NOMO-1 (cell line): ENCODE data around the gene SEMA4A.
A peak's percentile ranks its signal among the peaks of the same experiment; 100 is the strongest.

Experiments
- DNase-seq, 2 experiments: peaks; one replicate each; lab custom pipeline; 2025; ENCODE audit not compliant: unreplicated experiment in 2 of 2; lab: John Stamatoyannopoulos, UW

Gene SEMA4A

DNA sequence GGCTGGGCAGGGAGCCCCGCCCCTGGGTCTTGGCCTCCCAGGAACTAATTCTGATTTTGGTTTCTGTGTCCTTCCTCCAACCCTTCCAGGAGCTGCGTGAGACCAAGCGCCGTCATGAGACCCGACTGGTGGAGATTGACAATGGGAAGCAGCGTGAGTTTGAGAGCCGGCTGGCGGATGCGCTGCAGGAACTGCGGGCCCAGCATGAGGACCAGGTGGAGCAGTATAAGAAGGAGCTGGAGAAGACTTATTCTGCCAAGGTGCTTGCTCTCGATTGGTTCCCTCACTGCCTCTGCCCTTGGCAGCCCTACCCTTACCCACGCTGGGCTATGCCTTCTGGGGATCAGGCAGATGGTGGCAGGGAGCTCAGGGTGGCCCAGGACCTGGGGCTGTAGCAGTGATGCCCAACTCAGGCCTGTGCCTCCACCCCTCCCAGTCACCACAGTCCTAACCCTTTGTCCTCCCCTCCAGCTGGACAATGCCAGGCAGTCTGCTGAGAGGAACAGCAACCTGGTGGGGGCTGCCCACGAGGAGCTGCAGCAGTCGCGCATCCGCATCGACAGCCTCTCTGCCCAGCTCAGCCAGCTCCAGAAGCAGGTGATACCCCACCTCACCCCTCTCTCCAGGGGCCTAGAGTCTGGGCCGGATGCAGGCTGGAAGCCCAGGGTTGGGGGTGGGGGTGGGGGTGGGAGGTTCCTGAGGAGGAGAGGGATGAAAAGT lies 18.5 kb upstream of the SEMA4A start:
- DNase-seq, result no peak

DNA sequence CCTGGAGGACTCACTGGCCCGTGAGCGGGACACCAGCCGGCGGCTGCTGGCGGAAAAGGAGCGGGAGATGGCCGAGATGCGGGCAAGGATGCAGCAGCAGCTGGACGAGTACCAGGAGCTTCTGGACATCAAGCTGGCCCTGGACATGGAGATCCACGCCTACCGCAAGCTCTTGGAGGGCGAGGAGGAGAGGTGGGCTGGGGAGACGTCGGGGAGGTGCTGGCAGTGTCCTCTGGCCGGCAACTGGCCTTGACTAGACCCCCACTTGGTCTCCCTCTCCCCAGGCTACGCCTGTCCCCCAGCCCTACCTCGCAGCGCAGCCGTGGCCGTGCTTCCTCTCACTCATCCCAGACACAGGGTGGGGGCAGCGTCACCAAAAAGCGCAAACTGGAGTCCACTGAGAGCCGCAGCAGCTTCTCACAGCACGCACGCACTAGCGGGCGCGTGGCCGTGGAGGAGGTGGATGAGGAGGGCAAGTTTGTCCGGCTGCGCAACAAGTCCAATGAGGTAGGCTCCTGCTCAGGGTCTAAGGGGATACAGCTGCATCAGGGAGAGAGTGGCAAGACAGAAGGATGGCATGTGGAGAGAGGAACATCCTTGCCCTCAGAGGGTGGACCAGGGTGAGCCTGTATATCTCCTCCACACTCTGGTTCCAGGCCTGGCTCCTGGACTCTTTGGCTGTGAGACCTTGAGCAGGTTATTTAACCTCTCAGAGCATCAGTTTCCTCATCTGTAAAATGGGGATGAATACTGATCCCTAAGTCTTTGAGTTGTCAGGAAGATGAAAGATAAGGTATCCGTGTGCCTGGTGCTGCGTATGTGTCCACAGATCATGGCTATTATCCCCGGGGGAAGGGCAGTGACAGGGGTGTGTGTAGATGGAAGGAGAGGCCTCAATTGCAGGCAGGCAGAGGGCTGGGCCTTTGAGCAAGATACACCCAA lies 17.2 kb upstream of the SEMA4A start:
- DNase-seq, result no peak

DNA sequence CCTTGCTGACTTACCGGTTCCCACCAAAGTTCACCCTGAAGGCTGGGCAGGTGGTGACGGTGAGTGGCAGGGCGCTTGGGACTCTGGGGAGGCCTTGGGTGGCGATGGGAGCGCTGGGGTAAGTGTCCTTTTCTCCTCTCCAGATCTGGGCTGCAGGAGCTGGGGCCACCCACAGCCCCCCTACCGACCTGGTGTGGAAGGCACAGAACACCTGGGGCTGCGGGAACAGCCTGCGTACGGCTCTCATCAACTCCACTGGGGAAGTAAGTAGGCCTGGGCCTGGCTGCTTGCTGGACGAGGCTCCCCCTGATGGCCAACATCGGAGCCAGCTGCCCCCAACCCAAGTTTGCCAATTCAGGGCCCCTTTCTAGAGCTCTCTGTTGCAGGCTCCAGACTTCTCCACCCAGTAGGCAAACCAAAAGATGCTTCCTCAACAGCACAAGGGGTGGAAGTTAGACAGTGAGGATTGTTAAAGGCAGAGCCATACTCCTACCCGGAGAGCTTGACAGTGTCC lies 16.4 kb upstream of the SEMA4A start:
- DNase-seq, result no peak

DNA sequence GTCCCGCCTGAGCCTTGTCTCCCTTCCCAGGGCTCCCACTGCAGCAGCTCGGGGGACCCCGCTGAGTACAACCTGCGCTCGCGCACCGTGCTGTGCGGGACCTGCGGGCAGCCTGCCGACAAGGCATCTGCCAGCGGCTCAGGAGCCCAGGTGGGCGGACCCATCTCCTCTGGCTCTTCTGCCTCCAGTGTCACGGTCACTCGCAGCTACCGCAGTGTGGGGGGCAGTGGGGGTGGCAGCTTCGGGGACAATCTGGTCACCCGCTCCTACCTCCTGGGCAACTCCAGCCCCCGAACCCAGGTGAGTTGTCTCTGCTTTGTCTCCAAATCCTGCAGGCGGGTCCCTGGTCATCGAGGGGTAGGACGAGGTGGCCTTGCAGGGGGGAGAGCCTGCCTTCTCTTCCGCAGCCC lies 14.9 kb upstream of the SEMA4A start:
- no peak for DNase-seq

DNA sequence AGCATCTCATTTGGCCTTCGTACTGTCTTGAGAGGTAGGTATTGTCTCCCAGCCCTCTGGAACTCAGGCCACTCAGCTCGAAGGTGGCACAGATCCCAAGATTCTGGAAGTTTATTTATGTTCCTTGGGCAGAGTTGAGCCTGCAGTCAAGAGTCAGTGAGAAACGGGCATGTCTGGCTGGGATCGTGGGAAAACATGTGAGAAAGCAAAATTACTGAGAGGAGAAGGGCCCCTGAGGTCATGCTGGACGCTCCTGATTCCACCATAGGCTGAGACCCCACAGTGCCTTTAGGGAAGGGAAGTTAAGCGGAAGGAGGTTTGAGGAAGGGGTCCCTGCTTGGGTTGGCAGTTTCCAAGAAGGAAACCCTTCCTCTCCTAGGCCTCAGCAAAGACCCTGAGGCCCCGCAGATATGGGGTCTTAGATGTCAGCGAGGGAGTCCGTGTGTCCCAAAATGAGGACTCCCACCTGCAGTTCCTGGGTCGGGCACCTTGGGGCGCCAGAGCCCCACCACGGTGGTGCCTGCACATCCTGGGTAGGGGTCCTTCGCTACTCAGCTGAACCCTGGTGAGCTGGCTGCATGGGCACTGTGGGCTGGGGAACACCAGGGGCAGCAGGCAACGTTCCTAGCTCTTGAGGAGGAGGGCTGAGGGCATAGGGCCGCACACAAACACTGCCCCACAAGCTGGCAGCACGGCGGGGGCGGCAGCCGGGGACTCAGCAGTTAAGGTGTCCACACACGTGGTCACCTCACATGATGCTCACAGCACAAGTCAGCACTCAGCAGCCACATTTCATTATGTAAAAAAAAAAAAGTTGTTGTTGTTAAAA lies 12.3 kb upstream of the SEMA4A start:
- no peak for DNase-seq

DNA sequence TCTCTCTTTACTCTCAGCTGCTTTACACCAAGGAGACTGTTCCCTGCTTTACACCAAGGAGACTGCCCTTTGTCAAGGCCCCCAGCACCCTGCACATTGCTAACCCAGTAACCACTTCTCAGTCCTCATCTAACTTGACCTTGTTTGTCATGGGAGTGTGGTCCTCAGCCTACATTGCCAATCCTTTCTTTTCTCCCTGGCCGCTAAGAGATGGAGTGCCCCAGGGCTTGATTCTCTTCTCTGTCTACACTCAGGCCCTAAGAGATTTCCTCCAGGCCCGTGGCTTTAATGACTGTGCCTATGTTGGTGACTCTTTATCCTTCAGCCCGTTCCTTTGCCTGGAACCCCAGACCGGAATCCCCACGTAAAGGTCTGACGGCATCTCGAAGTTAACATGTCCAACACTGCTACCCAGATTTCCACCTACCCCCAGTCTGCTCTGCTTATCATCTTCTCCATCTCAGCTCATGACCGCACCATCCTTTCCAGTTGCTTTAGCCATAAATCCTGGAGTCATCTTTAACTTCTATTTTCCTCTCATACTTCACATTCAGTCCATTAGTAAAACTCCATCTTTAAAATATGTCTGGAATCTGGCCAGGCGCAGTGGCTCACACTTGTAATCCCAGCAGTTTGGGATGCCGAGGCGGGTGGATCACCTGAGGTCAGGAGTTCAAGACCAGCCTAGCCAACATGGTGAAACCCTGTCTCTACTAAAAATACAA lies 9.5 kb upstream of the SEMA4A start:
- no peak for DNase-seq

DNA sequence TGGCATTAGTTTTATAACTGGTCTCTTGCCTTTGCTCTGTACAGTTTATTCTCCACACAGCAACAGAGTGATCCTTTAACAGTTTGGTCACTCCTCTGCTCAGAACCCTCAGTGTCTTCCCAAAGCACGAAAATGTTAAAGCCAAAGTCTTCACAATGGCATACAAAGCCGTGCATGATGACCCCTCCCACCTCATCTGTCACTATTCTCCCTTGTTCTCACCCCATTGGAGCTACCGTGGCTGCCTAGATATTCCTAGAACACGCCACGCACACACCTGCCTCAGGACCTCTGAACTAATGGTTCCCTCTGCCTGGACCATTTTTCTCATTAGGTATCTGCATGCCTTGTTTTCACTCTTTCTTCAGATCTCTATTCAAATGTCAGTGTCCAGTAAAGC lies 8.6 kb upstream of the SEMA4A start:
- no peak for DNase-seq

DNA sequence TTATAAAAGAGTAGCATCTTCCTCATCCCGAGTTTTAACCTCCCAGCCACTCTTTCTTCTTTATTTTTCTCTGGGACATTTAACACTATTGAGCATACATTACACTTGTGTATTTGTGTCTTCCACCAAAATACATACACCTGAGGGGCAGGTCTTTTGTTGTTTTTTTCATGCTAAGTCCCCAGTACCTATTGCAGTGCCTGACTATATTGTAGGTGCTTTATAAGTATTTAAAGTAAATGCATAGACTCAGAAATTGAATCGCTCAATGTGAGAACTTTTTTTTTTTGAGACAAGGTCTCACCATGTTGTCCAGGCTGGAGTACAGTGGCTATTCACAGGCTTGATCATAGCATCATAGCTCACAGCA lies 7.8 kb upstream of the SEMA4A start:
- no peak for DNase-seq

DNA sequence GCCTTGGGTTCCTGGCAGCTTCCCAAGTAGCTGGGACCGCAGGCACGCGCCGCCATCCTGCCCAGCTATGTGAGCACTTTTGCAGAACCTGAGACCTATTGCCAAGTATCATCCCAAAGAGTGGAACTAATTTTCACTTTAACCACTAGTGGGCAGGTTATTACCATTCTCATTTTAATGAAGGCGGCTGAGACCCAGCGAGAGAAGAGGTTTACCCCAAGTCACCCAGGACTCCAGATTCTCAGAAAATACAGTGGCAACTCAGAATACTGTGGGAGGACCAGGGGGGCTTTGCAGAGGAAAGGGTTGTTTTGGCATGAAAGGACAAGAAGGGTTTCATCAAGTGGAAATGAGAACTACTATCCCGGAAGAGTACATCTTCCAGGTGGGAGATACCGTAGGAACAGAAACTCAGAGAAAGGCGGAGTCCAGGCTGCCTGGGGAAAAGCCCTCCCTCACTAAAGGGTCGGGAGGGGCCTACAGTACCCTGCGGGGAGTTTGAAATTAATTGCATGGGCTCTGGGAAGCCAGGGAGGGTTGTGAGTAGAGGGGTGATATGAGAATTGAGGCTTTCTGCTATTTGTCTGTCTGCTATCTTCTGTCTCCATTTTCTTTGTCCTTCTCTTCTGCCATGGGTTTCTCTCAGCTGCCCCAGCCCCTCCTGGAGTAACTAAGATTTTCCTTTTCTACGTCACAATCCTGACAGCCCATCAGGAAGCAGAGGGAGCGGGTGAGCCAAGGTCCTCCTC lies 7.2 kb upstream of the SEMA4A start:
- DNase-seq, result peak; percentile 75 to 87

DNA sequence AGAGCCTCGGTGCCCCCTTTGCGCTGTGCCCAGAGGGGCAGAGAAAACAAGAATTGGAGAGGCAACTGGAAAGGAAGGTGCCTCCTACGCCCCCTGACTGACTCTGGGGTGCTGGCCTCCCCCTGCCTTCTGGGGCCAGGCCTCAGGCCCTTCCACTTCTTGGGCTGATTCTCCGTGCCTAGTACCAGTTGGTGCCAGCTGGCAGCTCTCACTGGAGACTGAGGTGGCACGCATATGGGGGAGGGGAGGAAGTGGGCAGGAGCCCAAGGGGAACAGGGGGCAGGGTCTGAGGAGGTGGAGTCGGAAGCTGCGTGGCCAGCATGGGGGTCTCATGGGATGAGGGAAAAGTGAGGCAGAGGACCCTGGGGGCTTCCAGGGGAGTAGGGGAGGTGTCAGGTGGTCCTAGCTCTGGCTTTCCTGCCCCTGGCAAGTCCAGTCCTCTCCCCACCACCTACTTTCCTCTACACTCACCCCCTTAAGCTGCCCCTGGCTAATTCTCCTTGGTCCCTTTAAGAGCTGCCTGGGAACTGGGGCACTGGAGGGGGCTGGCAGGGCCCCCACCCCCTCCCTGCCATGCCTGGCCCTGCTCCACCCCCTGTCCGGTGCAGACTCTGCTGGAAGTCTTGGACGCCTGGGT lies 6.5 kb upstream of the SEMA4A start:
- no peak for DNase-seq

DNA sequence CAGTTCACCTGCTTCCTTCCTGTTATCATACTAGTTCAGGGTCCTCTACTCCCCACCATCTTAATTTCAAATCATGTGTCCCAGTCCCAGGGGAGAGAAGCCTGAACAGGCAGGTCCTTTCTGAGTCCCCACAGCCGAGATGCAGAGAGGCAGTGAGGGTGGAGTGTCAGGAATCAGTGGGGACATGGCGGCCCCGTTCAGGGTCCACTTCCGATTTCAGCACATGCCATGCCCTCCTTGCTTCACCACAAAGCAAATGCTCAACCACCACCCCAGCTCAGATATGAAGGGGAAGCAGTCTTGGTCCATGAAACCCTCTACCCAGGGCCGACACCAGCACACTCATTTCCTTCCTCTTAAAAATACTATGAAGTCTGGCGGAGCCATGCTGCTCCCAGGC lies 5.2 kb upstream of the SEMA4A start:
- peak; percentile 73 to 91 for DNase-seq

DNA sequence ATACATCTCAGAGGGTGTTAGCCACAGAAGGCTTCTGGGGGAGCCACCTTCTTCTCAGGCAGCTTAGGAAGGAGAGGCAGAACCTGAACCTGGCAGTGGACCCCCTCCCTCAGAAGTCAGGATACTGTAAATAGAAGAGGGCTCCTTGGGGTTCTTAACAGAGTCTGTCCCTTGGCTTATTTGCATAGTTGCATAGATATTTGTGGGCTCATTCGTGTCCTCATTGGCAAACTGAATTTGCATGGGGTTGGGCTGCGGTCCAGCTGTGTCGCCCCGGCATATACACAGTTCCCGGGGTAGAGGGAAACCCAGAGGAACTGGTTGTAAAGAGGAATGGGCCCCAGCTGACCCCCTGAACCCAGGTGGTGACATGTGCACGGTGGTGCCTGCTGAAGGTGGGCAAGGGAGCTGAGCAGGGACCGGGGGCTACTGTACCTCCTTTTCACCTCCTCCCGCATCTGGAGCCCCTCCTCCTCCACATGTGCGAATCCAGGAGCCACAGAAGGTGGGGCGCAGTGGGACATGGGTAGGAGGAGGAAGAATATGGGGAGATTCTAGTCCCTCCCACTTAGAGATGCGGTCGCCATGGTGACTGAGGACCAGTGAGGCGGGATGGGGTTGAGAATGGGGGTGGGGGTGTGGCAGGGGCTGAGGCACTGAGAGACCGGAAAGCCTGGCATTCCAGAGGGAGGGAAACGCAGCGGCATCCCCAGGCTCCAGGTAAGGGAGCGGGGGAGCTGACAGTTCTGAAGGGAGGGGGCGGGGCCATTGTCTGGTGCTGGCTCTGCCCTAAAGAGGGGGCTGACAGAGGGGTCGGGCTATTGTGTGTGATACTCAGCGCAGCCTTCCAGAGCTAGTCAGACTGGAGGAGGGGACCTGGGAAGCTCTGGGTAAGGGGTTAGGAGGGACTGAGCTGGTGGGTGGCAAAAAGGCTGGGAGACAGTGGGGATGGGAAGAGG lies 3.7 kb upstream of the SEMA4A start:
- DNase-seq, result no peak

DNA sequence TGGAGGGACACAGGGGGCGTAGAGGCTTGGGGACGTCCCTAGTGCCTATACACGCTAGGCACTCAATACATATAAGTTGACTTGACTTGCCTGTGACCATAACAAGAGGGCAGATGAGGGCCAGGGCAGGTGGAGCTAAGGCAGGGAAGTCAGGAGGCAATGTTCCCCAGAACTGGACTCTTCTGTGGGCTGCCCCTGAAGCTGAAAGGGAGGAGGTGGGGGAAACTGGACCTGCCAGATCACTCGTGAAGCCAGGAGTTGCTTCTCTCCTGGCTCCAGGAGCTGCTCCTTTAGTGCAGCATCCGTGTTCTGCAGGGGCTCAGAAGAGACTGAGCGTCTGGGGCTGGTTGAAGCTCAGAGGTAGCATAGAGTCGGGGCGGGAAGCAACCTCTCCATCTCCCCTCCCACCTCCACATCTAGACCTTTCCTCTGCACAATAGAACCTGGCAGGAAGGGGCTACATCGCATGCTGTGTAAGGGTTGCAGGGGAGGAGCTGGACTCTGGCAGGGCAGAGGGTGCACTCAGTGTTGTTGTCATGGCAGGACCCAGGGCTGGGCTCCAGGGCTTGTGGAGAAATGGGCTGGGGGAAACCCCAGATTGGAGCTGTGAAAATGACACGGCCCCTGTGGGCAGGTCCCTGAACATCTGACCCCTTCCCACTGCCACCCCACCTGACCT lies 2.9 kb upstream of the SEMA4A start:
- no peak for DNase-seq

DNA sequence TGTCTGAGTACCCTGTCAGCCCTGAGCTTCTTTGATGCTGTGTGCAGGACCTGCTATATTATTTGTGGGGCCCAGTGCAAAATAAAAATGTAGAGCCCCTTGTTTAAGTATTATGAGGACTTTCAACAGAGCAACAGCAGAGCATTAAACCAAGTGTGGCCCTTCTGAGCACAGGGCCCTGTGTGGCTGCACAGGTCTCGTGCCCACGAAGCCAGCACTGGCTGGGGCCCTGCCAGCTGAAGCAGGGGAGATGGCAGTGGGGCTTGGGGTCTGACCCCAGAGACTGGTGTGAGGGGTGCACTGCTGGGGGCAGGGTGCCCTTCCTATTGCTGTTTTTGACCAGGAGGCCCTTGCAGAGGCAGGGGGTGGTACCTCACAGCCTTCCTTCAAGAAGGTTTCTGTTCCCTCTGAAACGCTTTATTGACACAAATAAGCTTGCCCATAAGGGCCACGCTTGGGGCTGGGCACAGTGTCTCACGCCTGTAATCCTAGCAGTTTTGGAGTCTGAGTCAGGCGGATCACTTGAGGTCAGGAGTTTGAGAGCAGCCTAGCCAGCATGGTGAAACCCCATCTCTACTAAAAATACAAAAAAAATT lies 2.2 kb upstream of the SEMA4A start:
- peak; percentile 50 to 69 for DNase-seq

DNA sequence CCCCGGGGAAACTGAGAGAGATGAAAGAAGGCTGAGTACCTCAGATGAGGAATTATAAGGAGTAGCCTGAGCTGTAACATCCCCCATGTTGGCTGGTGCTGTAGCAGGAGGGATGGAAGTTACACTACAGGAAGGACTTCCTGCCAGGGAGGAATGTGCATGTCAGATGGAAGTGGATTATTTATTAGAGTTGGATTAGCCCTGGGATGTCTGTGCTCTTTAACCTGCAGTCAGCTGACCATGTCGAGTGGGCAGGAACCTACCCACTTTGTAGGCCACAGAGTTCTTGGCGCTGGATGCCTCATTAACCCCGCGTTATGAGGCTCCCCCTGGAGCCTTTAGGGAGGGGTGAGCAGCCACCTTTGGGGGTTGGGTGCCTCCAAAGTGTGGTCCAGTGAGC lies 757 bp upstream of the SEMA4A start:
- DNase-seq, result no peak

DNA sequence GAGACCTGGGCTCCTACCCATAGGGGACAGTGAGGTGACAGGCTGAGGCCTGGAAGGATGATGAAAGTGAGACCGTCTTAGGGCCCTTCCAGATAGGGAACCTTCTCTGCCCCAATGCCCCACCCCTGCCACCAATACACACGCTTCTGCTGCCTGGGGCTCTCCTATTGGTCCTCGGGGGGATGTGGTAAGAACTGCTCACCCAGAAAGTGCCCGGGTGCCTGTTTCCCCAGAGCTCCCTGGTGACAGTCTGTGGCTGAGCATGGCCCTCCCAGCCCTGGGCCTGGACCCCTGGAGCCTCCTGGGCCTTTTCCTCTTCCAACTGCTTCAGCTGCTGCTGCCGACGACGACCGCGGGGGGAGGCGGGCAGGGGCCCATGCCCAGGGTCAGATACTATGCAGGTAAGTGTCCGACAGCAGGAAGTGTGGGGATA lies 948 bp downstream of the SEMA4A start:
- DNase-seq, result peak; percentile 96 to 98
